Prostate gland (tissue), 2 donors: ENCODE results near the gene PRRT1. TPM values are rescaled to one million over a fixed set of nuclear protein-coding genes. Genes with fewer than 3 reads are reported as not detected.
"Not testable (repeated sequence)": the region's sequence is repeated elsewhere in the genome, so short reads cannot be mapped to it uniquely, and the experiment has no call there.

Experiments
- DNase-seq: peaks from one replicate; pipeline ENCODE4 v3.0.0-alpha.2; 2019; ENCODE audit warnings: low spot score
- H3K27ac ChIP-seq, 2 donors: fragments of 200-600 bp; sonication (generic); 2 replicates each; pipeline ENCODE4 v1.5.1; 2017 to 2019
- H3K27me3 ChIP-seq: fragments of 200-600 bp; sonication (generic); replicated peaks from 2 replicates; pipeline ENCODE4 v1.5.1; 2019; ENCODE audit not compliant: insufficient read depth
- H3K36me3 ChIP-seq, 2 donors: fragments of 200-600 bp; sonication (generic); 1 replicate in 1 of 2; 2 replicates in 1 of 2; pipeline versions ENCODE4 v1.5.1 to v1.8.1; 2017 to 2019
- H3K4me1 ChIP-seq: fragments of 200-600 bp; sonication (generic); replicated peaks from 2 replicates; pipeline ENCODE4 v1.5.1; 2019
- H3K4me3 ChIP-seq, 2 donors: fragments of 200-600 bp; sonication (generic); 2 replicates each; pipeline ENCODE4 v1.5.1; 2017 to 2019
- H3K9me3 ChIP-seq: fragments of 200-600 bp; sonication (generic); 2 replicates; pipeline ENCODE4 v1.5.1; 2017
- POLR2A ChIP-seq: fragments of 450-650 bp; IDR thresholded peaks from one replicate; pipeline ENCODE4 v1.6.1; 2016; ENCODE audit warnings: antibody characterized with exemption, mild to moderate bottlenecking
- WGBS: methylation state at CpG from one replicate; pipeline ENCODE4 v1.1.5; 2018; 5-methylcytosine and 5-hydroxymethylcytosine counted together
- intact Hi-C: fragments of 100-400 bp; cut with DNase I; formaldehyde crosslinking; loops from one replicate; pipeline ENCODE4 v1.14.2; 2022
- microRNA-seq: library from miRNA; unstranded; fragments of <30 nt; microRNA quantifications from one replicate; pipeline ENCODE4, GENCODE V29; 2016
- small RNA-seq, 2 donors: library from RNA; depleted of rRNA; stranded (forward); fragments of <200 nt; gene quantifications; one replicate each; pipeline ENCODE3, GENCODE V24; 2016
- total RNA-seq, 2 donors: library from RNA; depleted of rRNA; stranded (reverse); fragments of >200 nt; gene quantifications; one replicate each; pipeline ENCODE4 v1.1.0, GENCODE V29; 2016
- TF ChIP-seq, protein P1 (sequence below), 4 experiments: fragments of 200-600 bp in 2 of 4; fragments of 450-650 bp in 2 of 4; sonication (generic) in 2 of 4; IDR thresholded peaks; 1 replicate in 3 of 4; 2 replicates in 1 of 4; pipeline ENCODE4 v1.5.1; 2016 to 2019; ENCODE audit warnings: antibody characterized with exemption in 4 of 4, mild to moderate bottlenecking in 2 of 4, moderate library complexity in 2 of 4

Gene PRRT1
- total RNA-seq, 2 donors from 2014 or later: 0.64 to 7.2 TPM

- no peak for DNase-seq
- TF ChIP-seq POLR2A: no peak
- TF ChIP-seq, protein P1, sequence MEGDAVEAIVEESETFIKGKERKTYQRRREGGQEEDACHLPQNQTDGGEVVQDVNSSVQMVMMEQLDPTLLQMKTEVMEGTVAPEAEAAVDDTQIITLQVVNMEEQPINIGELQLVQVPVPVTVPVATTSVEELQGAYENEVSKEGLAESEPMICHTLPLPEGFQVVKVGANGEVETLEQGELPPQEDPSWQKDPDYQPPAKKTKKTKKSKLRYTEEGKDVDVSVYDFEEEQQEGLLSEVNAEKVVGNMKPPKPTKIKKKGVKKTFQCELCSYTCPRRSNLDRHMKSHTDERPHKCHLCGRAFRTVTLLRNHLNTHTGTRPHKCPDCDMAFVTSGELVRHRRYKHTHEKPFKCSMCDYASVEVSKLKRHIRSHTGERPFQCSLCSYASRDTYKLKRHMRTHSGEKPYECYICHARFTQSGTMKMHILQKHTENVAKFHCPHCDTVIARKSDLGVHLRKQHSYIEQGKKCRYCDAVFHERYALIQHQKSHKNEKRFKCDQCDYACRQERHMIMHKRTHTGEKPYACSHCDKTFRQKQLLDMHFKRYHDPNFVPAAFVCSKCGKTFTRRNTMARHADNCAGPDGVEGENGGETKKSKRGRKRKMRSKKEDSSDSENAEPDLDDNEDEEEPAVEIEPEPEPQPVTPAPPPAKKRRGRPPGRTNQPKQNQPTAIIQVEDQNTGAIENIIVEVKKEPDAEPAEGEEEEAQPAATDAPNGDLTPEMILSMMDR (IDR thresholded peaks at IDR 0.05): no peak
- no peak overlapping the region for H3K27ac ChIP-seq
- H3K36me3 ChIP-seq: no peaks in the 10 kb centered on the region
- no peaks in the 10 kb centered on the region for H3K27me3 ChIP-seq
- no peaks in the 10 kb centered on the region for H3K4me1 ChIP-seq
- intact Hi-C loops: no loop called here
- no peak overlapping the region for H3K4me3 ChIP-seq
- 96% methylated on average over 3 of the region's 3 CpGs for WGBS
- no peaks in the 10 kb centered on the region for H3K9me3 ChIP-seq
These were observed 49.5 kb downstream of the PRRT1 start for GRCh38 chr6:32102255-32102654.

- H3K27me3 ChIP-seq, DNase-seq, H3K27ac ChIP-seq, H3K4me1 ChIP-seq, H3K36me3 ChIP-seq, intact Hi-C loops, H3K4me3 ChIP-seq, H3K9me3 ChIP-seq: not testable (repeated sequence)
- 94% methylated on average over 8 of the region's 8 CpGs for WGBS
These were observed 51.5 kb downstream of the PRRT1 start for GRCh38 chr6:32100251-32100650.

Small RNA genes lying within 50 kb of the gene (microRNA-seq; reads per million reads assigned to microRNA genes)
- gene MIR6721: 2.9 reads per million, percentile 35 among the genes with 10 or more reads in this experiment
- gene MIR6833: 0.75 reads per million

Small RNA genes lying within 50 kb of the gene (small RNA-seq; reads per million reads assigned to genes)
- 0 reads per million in 2 donors for gene AL662884.1
- gene MIR6833: 0 reads per million in 2 donors

Other genes with a start within 250 kb of the PRRT1 start
- 1 to 10 TPM; 3.8 to 4.1 TPM for gene ZBTB12, start 249.9 kb downstream of the PRRT1 start, total RNA-seq
- 10 to 100 TPM in 1 of 2 donors, 1 to 10 TPM in 1; 7.9 to 16.0 TPM for gene C2, start 224.2 kb downstream of the PRRT1 start, total RNA-seq
- gene CFB, start 205.8 kb downstream of the PRRT1 start, total RNA-seq: 10 to 100 TPM; 32.1 to 48.6 TPM
- gene NELFE, start 193.0 kb downstream of the PRRT1 start, total RNA-seq: 10 to 100 TPM; 88.9 to 94.0 TPM
- gene SKIC2, start 192.8 kb downstream of the PRRT1 start, total RNA-seq: 10 to 100 TPM; 34.8 to 66.2 TPM
- gene DXO, start 179.8 kb downstream of the PRRT1 start, total RNA-seq: 10 to 100 TPM; 21.9 to 36.0 TPM
- gene C4A, start 169.9 kb downstream of the PRRT1 start, total RNA-seq: 100 to 1,000 TPM in 1 of 2 donors, 10 to 100 TPM in 1; 32.8 to 196 TPM
- gene C4B, start 137.1 kb downstream of the PRRT1 start, total RNA-seq: 100 to 1,000 TPM in 1 of 2 donors, 10 to 100 TPM in 1; 49.2 to 137 TPM
- 1 to 10 TPM in 1 of 2 donors, under 1 TPM in 1; 0.59 to 2.7 TPM for gene CYP21A2, start 113.5 kb downstream of the PRRT1 start, total RNA-seq
- gene TNXB, start 42.6 kb downstream of the PRRT1 start, total RNA-seq: 10 to 100 TPM; 18.5 to 29.1 TPM
- gene ATF6B, start 23.7 kb downstream of the PRRT1 start, total RNA-seq: 100 to 1,000 TPM in 1 of 2 donors, 10 to 100 TPM in 1; 70.6 to 132 TPM
- gene FKBPL, start 21.7 kb downstream of the PRRT1 start, total RNA-seq: 1 to 10 TPM; 3.6 to 6.9 TPM
- 10 to 100 TPM; 18.6 to 32.9 TPM for gene PPT2, start 2.2 kb upstream of the PRRT1 start, total RNA-seq
- gene EGFL8, start 12.7 kb upstream of the PRRT1 start, total RNA-seq: 10 to 100 TPM; 12.2 to 19.5 TPM
- 100 to 1,000 TPM in 1 of 2 donors, 10 to 100 TPM in 1; 52.6 to 113 TPM for gene AGPAT1, start 24.1 kb upstream of the PRRT1 start, total RNA-seq
- 100 to 1,000 TPM in 1 of 2 donors, 10 to 100 TPM in 1; 98.6 to 129 TPM for gene RNF5, start 26.5 kb upstream of the PRRT1 start, total RNA-seq
- 1 to 10 TPM; 3.3 to 3.8 TPM for gene AGER, start 32.3 kb upstream of the PRRT1 start, total RNA-seq
- gene PBX2, start 38.3 kb upstream of the PRRT1 start, total RNA-seq: 100 to 1,000 TPM in 1 of 2 donors, 10 to 100 TPM in 1; 61.5 to 102 TPM
- 1 to 10 TPM; 5.1 to 5.9 TPM for gene GPSM3, start 40.7 kb upstream of the PRRT1 start, total RNA-seq
- gene NOTCH4, start 72.1 kb upstream of the PRRT1 start, total RNA-seq: 10 to 100 TPM; 14.6 to 18.2 TPM
- gene TSBP1, start 220.0 kb upstream of the PRRT1 start, total RNA-seq: under 1 TPM in 1 of 2 donors, not detected in 1; 0.45 TPM